T follicular helper cell (primary cell): ENCODE data around the gene HNRNPA1L2.
"Not testable (repeated sequence)": the region's sequence is repeated elsewhere in the genome, so short reads cannot be mapped to it uniquely, and the experiment has no call there.

Source experiments
- DNase-seq: peaks from one replicate; pipeline ENCODE4 v3.0.0-alpha.2; 2020; ENCODE audit warnings: low read depth

The HNRNPA1L2 gene

DNA sequence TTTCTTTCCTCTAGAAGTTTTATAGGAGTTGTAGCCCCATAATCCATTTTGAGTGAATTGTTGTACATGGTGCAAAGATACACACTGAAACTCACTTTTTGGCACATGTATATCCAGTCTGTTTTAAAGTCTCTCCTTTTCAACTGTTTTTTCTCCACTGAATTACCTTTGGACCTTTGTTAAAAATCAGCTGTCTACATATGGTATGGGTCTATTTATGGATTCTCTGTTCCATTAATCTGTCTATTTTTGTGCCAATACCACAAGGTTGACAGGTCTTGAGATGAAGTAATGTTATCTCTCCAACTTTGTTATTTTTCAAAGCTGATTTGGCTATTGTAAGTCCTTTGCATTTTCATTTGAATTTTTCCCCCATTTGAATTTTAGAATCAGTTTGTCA is 4.7 kb downstream of the HNRNPA1L2 start:
- DNase-seq, result no peak

DNA sequence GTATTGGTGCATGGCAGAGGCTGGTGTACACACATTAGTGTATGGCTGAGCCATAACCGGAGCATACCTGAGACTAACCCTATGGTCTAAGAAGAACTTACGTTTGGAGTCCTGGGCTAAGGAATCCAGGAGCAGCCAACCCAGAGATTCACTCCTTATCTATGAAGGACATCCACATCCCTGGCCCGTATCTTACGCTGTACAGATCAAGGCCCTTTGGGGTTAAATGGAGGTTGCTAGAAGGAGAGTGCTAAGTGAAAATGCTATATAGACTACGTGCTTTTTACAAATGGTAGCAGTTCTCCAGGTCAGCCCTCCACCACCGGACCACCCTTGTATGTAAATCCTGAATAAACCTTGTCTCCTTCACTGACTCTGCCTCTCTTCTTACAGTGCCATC is 8.5 kb downstream of the HNRNPA1L2 start:
- DNase-seq, result no peak

DNA sequence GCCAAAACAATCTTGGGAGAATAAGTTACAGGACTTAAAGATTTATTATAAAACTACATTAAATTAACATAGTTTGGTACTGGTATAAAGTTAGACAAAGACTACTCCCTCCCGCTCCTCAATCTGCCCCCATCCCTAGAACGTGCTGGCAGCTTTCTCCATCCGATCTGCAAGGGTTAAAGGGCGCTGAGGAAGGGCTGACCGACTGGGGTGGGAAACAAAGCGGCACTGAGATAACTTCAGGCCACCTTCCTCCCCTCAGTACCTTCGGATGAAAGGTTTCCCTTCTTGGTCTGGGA is 9.6 kb downstream of the HNRNPA1L2 start:
- DNase-seq, result no peak

DNA sequence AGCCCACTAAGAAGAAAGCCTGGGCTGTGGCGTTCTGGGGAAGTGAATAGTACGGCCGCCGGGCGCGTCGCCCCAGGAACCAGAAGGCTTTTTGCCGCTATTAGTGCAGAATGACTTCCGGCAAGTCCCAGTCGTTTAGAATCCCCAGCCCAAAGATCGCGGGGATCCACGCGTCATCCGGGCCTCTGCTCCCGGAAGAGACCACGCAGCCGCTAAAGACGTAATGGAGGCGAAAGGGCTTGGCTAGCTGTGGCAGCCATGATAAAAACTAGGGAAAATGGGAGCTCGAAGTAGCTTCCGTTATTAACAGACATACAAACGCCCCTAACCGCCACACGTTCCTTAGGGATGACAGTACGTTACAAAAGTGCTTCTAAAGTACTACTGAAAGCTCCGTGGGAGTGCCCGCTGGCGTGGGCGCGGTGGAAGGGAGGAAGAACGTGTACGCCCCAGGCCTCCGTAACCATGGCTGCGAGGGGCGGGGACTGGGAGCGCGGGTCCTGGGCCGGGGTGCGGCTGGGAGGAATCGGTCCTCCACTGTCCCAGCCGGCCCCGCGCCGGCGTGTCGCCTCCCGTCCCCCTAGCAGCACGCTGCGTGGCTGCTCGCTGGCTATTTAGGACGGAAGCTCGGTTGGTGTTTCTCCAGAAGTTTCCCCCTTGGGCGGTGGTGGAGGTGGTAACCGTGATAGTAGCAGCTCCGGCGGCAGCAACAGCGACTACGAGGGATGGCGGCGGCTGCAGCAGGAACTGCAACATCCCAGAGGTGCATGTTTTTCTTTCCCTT is 10.2 kb downstream of the HNRNPA1L2 start, which contains the start of gene SUGT1:
Gene SUGT1 (plus strand): TSS at position 641 of the 784 bp plus-strand sequence. CDS start 85 bp downstream, at position 726.
- DNase-seq, result peak; percentile 89

DNA sequence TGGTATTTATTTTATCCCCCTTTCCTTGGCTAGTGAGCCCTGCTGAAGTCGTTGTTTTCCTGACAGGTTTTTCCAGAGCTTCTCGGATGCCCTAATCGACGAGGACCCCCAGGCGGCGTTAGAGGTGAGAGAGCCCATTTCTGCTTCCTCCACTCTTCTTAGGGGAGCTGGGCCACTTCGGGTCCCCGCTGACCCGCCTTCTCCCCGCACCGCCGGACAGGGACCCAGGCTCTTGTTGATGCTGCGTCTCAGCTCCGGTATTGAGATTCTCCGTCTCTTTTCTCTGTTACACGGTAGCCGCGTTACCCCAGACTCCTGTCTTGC is 10.7 kb downstream of the HNRNPA1L2 start:
- DNase-seq, result peak; percentile 5

DNA sequence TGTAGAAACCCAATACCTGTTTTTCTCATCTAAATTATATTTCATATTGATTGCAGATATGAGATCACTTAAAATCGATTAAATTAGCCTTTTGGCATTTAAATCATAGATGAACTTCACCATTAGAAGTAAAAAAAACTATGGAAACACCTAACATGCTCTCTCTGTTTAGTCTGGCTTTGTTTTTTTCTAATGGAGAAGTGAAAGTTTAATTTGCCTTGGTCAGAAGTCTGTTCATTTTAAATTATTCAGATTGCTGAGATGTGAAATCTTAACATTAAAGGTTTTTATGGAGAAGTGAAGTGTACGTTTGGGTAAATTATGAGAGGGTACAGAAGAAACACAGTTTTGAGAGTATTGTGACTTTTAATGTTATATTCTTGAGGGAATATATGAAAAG is 17.1 kb downstream of the HNRNPA1L2 start:
- no peak for DNase-seq

DNA sequence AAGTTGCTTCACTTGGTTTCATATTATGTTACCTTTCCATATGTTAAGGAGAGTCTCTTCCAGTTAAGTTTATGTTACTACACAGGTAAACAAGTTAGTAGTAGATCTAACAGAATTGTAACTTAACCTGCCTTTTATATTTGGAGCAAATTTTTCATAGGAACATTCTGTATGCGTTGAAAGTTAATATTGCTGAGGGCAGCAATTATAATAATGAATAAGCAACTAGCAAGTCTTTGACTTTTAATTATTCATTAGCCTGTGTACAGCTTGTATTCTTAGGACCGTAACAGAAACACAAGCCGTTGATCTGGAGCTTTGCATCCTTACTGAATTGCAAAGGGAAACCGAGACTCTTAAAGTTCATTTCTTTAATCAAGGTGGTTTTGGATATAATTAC is 22.0 kb downstream of the HNRNPA1L2 start:
- DNase-seq, result no peak

DNA sequence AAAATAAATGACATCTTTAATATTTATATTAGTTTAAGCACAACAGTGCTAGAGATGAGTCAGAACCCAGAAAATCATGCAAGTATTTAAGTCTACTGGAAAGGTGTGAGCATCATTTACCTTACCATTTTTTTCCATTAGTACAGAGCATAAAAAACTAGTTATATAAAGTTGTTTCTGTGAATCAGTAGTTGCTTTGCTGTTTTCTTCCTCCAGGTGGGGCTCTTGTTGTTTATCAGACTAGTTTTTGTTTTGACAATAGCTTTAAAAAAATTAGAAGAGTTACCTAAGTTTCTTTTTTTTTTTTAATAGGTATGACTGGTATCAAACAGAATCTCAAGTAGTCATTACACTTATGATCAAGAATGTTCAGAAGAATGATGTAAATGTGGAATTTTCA is 23.1 kb downstream of the HNRNPA1L2 start:
- DNase-seq, result no peak

DNA sequence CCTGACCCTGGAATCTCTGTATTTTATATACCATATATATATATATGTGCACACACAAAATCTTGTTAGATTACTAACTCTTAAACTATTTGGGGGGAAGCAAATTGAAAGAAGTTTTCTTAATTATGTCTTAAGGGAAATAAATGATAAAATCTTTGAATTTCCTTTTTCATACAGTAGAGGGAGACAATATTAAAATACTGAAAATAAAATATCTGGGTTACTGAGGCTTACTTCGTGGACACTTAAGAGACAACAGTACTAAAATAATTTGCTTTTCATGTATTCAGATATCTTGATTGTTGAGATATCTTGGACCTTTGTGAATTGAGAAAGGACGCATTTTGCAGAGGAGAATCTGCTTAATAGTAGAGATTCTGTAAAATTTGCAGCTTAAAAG is 27.4 kb downstream of the HNRNPA1L2 start:
- no peak for DNase-seq

DNA sequence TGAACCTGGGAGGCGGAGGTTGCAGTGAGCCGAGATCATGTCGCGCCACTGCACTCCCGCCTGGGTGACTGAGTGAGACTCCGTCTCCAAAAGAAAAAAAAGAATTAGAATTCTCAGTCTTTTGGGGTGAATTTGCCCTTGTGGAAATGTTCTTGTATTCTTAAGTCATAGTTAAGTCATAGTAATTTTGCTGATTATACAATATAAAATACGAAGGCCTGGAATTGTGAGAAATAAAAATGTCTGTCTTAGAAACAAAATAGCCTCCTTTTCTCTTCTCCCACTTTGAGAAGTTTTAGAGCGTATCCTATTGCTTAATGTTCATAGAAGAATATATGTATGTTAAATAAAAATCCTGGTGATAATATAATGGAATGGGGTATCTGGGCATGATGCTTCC is 28.5 kb downstream of the HNRNPA1L2 start:
- DNase-seq, result no peak

DNA sequence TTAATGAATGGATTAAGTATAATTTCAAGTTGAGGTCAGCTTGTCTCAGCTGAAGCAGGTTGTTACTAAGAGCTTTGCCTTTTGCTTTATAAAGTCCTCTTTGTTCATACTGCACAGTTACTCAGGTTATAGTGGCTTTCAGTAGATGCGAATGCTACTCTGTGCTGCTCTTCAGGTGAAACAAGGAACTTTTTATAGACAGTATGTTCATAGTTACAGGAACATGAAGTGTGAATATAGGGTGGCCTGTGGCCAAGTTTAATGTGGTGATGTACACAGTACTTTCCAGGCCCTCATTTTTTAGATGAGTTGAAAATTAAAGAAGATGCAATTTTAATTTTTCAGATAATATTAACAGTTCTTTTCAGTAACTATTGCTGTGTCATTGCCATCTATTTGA is 31.2 kb downstream of the HNRNPA1L2 start:
- no peak for DNase-seq

DNA sequence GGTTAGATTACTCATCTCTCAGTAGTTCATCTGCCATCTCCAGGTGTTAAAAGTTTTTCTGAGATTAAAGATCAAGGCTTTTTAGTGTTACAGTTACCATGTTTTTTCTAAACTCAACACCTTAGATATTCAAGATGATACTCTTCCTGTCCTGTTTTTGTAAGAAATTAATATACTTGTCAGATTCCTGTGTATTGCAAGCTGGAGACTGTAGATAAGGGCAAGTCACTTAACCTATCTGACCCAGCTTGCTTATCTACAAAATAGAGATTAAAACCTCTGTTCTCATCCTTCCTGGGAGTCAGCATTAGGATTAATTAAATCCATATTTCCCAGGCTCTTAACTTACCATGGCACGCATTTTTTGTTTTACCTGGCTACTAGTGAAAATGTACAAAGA is 35.6 kb downstream of the HNRNPA1L2 start:
- no peak for DNase-seq

DNA sequence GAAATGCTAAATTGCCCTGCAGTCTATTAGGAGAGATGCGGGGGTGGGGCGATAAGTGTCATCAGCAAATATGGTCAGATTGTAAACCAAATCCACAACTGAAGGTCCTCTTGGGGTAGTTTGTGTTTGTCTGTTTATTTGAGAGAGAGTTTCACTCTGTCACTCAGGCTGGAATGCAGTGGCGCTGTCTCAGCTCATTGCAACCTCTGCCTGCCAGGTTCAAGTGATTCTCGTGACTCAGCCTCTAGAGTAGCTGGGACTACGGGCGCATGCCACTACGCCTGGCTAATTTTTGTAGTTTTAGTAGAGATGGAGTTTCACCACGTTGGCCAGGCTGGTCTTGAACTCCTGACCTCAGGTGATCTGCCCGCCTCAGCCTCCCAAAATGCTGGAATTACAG is 43.6 kb downstream of the HNRNPA1L2 start:
- DNase-seq, result not testable (repeated sequence)

DNA sequence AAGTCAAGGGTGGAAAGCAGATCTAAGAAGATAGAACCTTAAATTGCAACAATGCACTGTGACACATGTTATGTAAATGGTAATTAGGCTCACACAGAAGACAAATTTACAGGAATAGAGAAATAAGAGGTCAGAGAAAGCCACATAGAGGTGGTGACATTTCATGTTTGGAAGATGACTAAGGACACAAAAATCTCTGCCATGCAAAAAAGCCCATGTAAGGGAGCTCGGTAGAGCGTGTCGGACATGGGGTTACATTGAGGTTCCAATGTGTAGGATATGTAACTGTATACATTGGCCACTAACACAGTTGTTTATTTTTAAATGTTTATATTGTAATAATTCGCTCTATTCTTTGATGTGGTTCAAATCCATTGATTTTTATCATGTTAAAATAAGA is 44.1 kb downstream of the HNRNPA1L2 start:
- DNase-seq, result no peak
